Ascending aorta (tissue), 2 donors: ENCODE data around the gene FAM3A. TPM values are rescaled to one million over a fixed set of nuclear protein-coding genes. Genes with fewer than 3 reads are reported as not detected.
A peak's percentile ranks its signal among the peaks of the same experiment; 100 is the strongest.

Source experiments
- DNase-seq, 2 donors: peaks; one replicate each; pipeline ENCODE4 v3.0.0-alpha.2; 2019; ENCODE audit warnings: low spot score in 2 of 2
- H3K27ac ChIP-seq, 2 donors: fragments of 200-600 bp; sonication (generic); one replicate each; pipeline ENCODE4 v1.5.1; 2016 to 2017; ENCODE audit warnings: mild to moderate bottlenecking in 1 of 2
- H3K27me3 ChIP-seq: fragments of 200-600 bp; sonication (generic); one replicate; pipeline ENCODE4 v1.5.1; 2017
- H3K36me3 ChIP-seq, 2 donors: fragments of 200-600 bp; sonication (generic); one replicate each; pipeline ENCODE4 v1.5.1; 2016
- H3K4me1 ChIP-seq, 2 donors: fragments of 200-600 bp; sonication (generic); one replicate each; pipeline ENCODE4 v1.5.1; 2016 to 2017; ENCODE audit warnings: mild to moderate bottlenecking in 1 of 2
- H3K4me3 ChIP-seq, 2 donors: fragments of 200-600 bp; sonication (generic); one replicate each; pipeline ENCODE4 v1.5.1; 2016 to 2017; ENCODE audit warnings: mild to moderate bottlenecking in 1 of 2
- H3K9me3 ChIP-seq, 2 donors: fragments of 200-600 bp; sonication (generic); one replicate each; pipeline ENCODE4 v1.5.1; 2016
- CTCF ChIP-seq, 3 experiments: fragments of 200-600 bp in 2 of 3; fragments of 450-650 bp in 1 of 3; sonication (generic) in 2 of 3; IDR thresholded peaks; one replicate each; pipeline ENCODE4 v1.5.1; 2016 to 2019; ENCODE audit warnings: antibody characterized with exemption in 3 of 3, mild to moderate bottlenecking in 1 of 3, moderate library complexity in 1 of 3
- intact Hi-C: fragments of 100-400 bp; cut with DNase I; formaldehyde crosslinking; loops from one replicate; pipeline ENCODE4 v1.15.1; 2023
- total RNA-seq: library from RNA; depleted of rRNA; stranded (reverse); fragments of >200 nt; gene quantifications from one replicate; pipeline ENCODE4 v1.1.0, GENCODE V29; 2016

The FAM3A gene
- total RNA-seq, 1 donor from 2014 or later: 69.9 TPM

GRCh38 chrX:154481911-154482601, 34.0 kb downstream of the FAM3A start:
- Histone ChIP-seq H3K27me3 (no peaks in the 10 kb centered on the region), H3K4me1 (peaks cover 0 to 6% of the 10 kb centered on the region in 2 donors), H3K27ac (no peak overlapping the region), H3K36me3 (no peaks in the 10 kb centered on the region), H3K4me3 (no peak overlapping the region), H3K9me3 (no peaks in the 10 kb centered on the region)
- DNase-seq: no peak
- intact Hi-C loops: no loop called here
- no peak for TF ChIP-seq CTCF (IDR thresholded peaks at IDR 0.05)

GRCh38 chrX:154481195-154481594, 34.8 kb downstream of the FAM3A start:
- H3K36me3 ChIP-seq: no peaks in the 10 kb centered on the region
- peaks cover 0 to 6% of the 10 kb centered on the region in 2 donors for H3K4me1 ChIP-seq
- no peak for DNase-seq
- H3K27me3 ChIP-seq: no peaks in the 10 kb centered on the region
- no peaks in the 10 kb centered on the region for H3K9me3 ChIP-seq
- TF ChIP-seq CTCF (IDR thresholded peaks at IDR 0.05): no peak
- intact Hi-C loops: no loop called here
- H3K4me3 ChIP-seq: no peak overlapping the region
- no peak overlapping the region for H3K27ac ChIP-seq

- Histone ChIP-seq H3K4me1 (no peaks in the 10 kb centered on the region), H3K9me3 (no peaks in the 10 kb centered on the region), H3K4me3 (peak within 1 kb of the TSS; percentile 57 to 69), H3K36me3 (no peaks in the 10 kb centered on the region), H3K27me3 (no peaks in the 10 kb centered on the region), H3K27ac (peak within 1 kb of the TSS; percentile 73 to 76)
- intact Hi-C loops: loop anchor here (1.0 to 5.0 kb wide), 4 partner anchors 37 to 67 kb away; partner anchors contain the start of genes ATP6AP1, FAM3A, FAM50A and TAFAZZIN
- peak; percentile 76 to 95 for DNase-seq
- no peak for TF ChIP-seq CTCF (IDR thresholded peaks at IDR 0.05)
Measured at GRCh38 chrX:154478728-154479622, 37.1 kb downstream of the FAM3A start, which contains the start of gene LAGE3. Gene LAGE3 (minus strand): TSS chrX:154479281. CDS start chrX:154478915, 366 bp downstream.

GRCh38 chrX:154477891-154478477, 38.0 kb downstream of the FAM3A start:
- intact Hi-C loops: loop anchor here (1.0 to 5.0 kb wide), 3 partner anchors 36 to 66 kb away; partner anchors contain the start of genes ATP6AP1, FAM50A and TAFAZZIN
- H3K9me3 ChIP-seq: no peaks in the 10 kb centered on the region
- TF ChIP-seq CTCF (IDR thresholded peaks at IDR 0.05): no peak
- H3K4me3 ChIP-seq: peak overlapping the region; percentile 57 to 69
- no peak for DNase-seq
- H3K4me1 ChIP-seq: no peaks in the 10 kb centered on the region
- H3K27ac ChIP-seq: peak overlapping the region; percentile 73 to 74
- no peaks in the 10 kb centered on the region for H3K27me3 ChIP-seq
- peaks cover 0 to 2% of the 10 kb centered on the region in 2 donors for H3K36me3 ChIP-seq

GRCh38 chrX:154476821-154477220, 39.2 kb downstream of the FAM3A start:
- intact Hi-C loops: loop anchor here (5.0 kb wide), 2 partner anchors 35 to 65 kb away; partner anchors contain the start of genes FAM50A and TAFAZZIN
- Histone ChIP-seq H3K27ac (no peak overlapping the region), H3K4me3 (no peak overlapping the region), H3K27me3 (no peaks in the 10 kb centered on the region), H3K36me3 (peaks cover 0 to 6% of the 10 kb centered on the region in 2 donors), H3K4me1 (no peaks in the 10 kb centered on the region), H3K9me3 (no peaks in the 10 kb centered on the region)
- no peak for DNase-seq
- no peak for TF ChIP-seq CTCF (IDR thresholded peaks at IDR 0.05)
